Skin of body (tissue), 2 donors: ENCODE measurements around the gene TMEM53. TPM values are rescaled to one million over a fixed set of nuclear protein-coding genes. Genes with fewer than 3 reads are reported as not detected.
"Not testable (repeated sequence)": the region's sequence is repeated elsewhere in the genome, so short reads cannot be mapped to it uniquely, and the experiment has no call there.

Source experiments
- DNase-seq: peaks from one replicate; lab custom pipeline; 2025; lab: John Stamatoyannopoulos, UW
- total RNA-seq: library from RNA; depleted of rRNA; stranded (reverse); fragments of >200 nt; gene quantifications from one replicate; pipeline ENCODE4 v1.2.3, GENCODE V29; 2014

TMEM53 gene
- 2.2 TPM for total RNA-seq

- peak; percentile 95 for DNase-seq
These were observed at the start of gene TMEM53, which contains the start of gene ARMH1 for GRCh38 chr1:44674113-44675000. TMEM53 (minus strand) TSS chr1:44674481; CDS start chr1:44674391, 90 bp downstream. ARMH1 (plus strand) TSS chr1:44674714; CDS start chr1:44689698, 14,984 bp downstream.

DNA sequence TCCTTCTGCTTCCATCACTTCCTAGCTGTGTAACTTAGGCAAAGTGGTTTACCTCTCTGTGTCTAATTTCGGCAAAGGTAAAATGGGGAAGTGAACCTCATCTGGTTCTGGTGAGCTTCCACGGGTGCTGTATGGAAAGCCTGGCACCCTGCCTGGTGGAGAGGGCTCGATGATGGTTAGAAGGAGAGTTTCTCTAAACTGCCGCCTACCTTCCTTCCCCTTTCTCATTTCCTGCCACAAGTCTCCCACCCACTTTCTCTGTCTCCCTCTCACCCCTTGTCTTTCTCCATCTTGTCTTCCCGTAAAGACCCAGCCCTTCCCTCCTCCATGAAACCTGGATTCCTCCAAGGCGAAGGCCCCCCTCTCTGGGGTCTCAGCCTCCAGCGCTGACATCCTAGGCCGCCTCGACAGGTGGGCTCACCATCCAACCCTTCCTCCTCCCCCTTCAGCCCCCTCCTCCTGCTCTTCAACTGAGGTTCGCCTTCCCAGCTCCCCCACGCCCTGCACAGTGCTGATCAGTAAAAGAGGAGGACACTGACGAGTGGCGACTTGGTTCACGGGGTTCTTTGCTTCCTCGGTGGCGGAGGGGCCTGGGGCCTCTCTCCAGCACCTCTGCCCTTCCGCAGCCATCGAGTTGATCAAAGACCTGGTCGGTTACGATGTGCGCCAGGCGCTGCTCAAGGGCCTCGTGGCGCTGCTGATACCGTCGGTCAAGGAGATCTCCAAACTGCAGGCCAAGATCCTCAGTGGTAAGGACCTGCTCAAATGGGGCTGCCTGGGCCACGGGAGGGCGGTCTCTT is 49.4 kb upstream of the TMEM53 start:
- no peak for DNase-seq

DNA sequence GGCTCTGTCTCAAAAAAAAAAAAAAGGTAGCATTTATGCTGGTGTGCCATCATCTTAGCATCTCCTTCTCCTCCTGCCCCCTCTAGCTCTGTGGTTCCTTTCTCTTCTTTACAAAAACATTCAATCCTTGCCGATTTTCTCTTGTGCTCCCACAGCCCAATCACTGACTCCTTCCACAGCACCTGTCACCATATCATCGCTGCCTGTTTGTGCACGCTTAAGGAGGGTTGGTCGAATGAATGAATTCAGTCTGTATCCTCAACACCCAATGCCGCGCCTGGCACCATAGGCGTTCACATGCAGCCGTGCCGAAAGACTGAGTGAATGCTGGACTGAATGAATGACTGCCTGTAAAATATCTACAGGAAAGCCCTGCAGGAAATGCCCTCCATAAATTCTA is 48.8 kb upstream of the TMEM53 start:
- DNase-seq: no peak

GRCh38 chr1:44721485-44722361 is 47.4 kb upstream of the TMEM53 start:
- peak; percentile 38 for DNase-seq

DNA sequence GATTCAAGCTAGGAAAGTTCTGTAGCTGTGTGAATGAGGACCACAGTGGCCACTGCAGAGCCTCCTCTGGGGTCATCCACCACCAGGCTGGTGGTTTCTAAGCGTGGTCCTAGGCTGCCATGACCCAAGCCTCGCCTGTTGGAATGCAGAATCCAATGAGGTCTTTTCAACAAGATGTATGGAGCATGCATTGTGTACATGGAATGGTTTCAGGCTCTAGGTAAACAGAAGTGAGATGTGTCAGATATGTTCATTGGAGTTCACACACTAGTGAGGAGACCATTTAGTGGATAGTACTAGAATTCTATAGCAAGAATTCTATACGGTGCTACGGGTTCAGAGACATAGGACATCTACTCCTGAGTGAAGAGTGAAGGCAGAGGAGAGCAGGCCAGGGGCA is 46.0 kb upstream of the TMEM53 start:
- no peak for DNase-seq

GRCh38 chr1:44719318-44719717 is 45.0 kb upstream of the TMEM53 start:
- no peak for DNase-seq

- DNase-seq: no peak
These were observed 43.8 kb upstream of the TMEM53 start for GRCh38 chr1:44718091-44718490.

- DNase-seq: no peak
These were observed 43.4 kb upstream of the TMEM53 start for GRCh38 chr1:44717653-44718052.

- DNase-seq: no peak
These were observed 42.9 kb upstream of the TMEM53 start for GRCh38 chr1:44717156-44717555.

GRCh38 chr1:44714944-44715571 is 40.8 kb upstream of the TMEM53 start:
- DNase-seq: peak; percentile 64

- DNase-seq: no peak
These were observed 40.3 kb upstream of the TMEM53 start for GRCh38 chr1:44714532-44714931.

- no peak for DNase-seq
These were observed 39.1 kb upstream of the TMEM53 start for GRCh38 chr1:44713321-44713781.

GRCh38 chr1:44707959-44708831 is 33.9 kb upstream of the TMEM53 start:
- peak; percentile 3 for DNase-seq

DNA sequence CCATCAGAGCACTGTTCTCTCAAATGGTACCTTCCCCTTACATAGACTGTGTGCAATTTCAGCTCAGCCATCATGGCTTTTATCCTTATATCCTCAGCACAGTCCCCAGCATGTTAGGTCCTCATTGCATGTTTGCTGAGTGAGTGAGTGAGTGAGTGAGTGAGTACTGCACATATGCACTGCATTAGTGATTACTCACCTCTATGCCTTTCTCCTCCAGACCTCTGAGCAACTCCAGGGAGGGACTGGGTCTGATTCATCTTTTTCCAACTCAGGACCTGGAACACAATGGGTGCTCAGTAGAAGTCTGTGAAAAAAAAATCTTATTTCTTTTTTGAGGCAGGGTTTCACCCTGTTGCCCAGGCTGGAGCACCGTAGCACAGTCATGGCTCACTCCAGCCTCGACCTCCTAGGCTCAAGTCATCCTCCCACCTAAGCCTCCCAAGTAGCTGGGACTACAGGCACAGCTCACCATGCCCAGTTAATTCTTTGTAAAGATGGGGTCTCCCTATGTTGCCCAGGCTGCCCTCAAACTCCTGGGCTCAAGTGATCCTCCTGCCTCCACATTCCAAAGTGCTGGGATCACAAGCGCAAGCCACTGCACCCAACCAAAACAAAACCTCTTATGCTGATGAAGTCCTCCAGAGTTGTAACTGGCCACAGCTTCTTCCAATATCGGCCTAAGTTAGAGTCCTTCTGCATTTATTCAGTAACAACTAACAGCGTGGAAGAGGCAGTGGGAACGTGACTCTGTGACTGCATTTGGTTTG is 33.0 kb upstream of the TMEM53 start:
- DNase-seq: no peak

- no peak for DNase-seq
These were observed 31.7 kb upstream of the TMEM53 start for GRCh38 chr1:44705938-44706337.

DNA sequence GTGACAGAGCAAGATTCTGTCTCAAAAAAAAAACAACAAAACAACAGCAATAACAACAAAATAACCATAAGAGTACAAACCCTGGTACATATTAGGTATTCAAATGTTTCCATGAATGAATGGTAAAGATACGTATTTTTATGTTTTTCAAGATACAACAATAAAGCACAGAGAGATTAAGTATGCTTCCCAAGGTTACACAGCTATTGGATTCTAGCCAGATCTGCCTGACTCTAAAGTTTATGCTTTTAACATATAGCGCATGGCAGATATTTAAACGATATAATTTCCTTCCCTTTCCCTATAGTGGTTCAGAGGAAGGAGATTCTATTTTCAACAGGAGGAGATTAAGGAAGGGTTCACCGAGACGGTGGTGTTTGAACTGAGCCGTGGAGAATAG is 31.2 kb upstream of the TMEM53 start:
- DNase-seq: no peak

DNA sequence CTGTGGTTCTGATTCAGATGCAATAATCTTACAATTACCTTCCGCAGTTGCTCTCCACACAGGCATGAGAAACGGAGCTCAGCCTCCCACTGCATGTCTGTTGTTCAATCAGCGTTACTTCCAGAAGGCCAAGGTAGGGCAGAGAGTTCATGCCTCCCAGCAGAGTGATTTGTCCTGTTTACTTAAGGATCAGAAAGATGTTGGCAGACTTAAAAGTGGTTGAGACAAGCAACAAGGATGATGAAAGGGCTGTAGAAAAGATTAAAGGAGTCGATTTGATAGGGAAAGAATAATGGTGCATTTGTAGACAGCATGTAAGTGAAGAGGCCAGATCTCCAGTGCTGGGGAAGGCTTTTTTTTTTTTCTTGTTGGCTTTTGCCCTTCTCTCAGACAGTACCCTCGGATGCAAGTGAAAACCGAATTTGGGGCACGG is 26.9 kb upstream of the TMEM53 start:
- no peak for DNase-seq

- no peak for DNase-seq
These were observed 26.3 kb upstream of the TMEM53 start for GRCh38 chr1:44700573-44700972.

DNA sequence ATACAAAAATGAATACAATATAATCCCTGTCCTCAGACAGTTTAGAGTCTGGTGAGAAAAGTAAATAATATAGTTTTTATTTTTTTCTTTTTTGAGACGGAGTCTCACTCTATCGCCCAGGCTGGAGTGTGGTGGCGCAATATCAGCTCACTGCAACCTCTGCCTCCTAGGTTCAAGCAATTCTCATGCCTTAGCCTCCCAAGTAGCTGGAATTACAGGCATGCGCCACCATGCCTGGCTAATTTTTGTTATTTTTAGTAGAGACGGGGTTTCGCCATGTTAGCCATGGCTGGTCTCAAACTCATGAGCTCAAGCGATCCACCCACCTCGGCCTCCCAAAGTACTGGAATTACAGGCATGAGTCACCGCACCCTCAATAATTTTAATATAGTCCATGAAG is 25.1 kb upstream of the TMEM53 start:
- not testable (repeated sequence) for DNase-seq
